ENCODE measurements around the gene FADS3. TPM values are rescaled to one million over a fixed set of nuclear protein-coding genes. Genes with fewer than 3 reads are reported as not detected.
A peak's percentile ranks its signal among the peaks of the same experiment; 100 is the strongest.

The FADS3 gene
- total and polyA plus RNA-seq, 9 of the 15 experiments (the other 6 are each of a cell fraction or from before 2014, with no cell fraction given) = 0.97 to 148 (median 92.7) TPM

DNA sequence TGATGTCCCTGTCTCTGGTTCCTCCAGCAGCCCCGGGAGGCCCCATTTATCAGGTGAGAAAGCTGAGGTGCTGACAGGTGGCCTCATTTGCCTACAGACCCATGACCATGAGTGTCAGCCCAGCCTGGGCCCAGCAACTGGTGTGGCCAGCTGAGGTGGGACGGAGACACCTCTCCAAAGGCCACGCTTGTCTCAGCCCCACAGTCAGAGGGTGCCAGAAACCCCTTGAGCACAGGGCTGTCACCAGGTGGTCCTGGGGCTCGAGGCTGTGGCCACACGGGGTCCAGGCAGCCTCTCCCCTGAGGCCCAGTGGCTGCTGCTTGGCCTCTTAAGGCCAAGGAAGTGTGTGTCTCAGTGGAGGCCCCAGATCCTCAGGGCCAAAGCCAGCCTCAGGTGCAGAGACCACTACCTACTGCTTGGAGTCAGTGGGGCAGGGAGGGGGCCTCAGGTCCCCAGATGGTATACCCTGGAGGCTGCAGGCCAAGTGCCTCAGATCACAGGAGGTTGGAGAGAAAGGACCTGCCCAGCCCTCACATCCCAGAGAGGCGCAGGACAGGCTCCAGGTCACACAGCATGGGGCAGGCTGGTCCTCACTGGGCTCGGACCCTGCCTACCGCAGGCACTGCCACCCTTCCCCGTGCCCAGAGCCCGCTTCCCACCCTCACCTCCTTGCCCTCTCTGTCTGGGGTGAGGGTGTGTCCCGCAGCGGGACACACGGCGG, 14.6 kb upstream of the FADS3 start:
- no TSS peak for BruUV-seq (replicated peaks)
- H3K4me1 ChIP-seq (replicated peaks in 1 of 2; ENCODE audit: control insufficient read depth in 2 of 2, insufficient read depth in 2 of 2, low read length in 2 of 2) = peaks cover 14 to 51% of the 10 kb centered on the region in 2 experiments
- H3K27me3 ChIP-seq (ENCODE audit: control insufficient read depth in 2 of 2, insufficient read depth in 2 of 2, low read length in 2 of 2) = no peaks in the 10 kb centered on the region
- H2AFZ ChIP-seq (ENCODE audit: low read depth, low read length) = no peak overlapping the region
- H3K9me1 ChIP-seq (ENCODE audit: control insufficient read depth, insufficient read depth, low read length) = peaks cover 10% of the 10 kb centered on the region
- ATAC-seq (no peak), DNase-seq (ENCODE audit: extremely low read depth in 1 of 4, low spot score in 3 of 4) (no peak), FAIRE-seq (no peak)
- intact Hi-C loops (cut with micrococcal nuclease) (no loop called here), in situ Hi-C loops (cut with MboI) (no loop called here)
- peak overlapping the region in 1 of 2 experiments; percentile 66; a peak in 2 of 4 replicates for H3K9ac ChIP-seq (ENCODE audit: insufficient read depth in 1 of 2, low read depth in 2 of 2, low read length in 2 of 2)
- H3K79me2 ChIP-seq (ENCODE audit: control insufficient read depth, insufficient read depth, low read length) = peaks cover 26% of the 10 kb centered on the region
- POLR2A ChIA-PET = interaction anchor here (0.6 to 10.7 kb wide), 4 partner anchors 60 to 123 kb away, joined by 3 to 109 read pairs (median 4); partner anchors contain the start of gene FTH1
- H3K4me3 ChIP-seq = no peak overlapping the region
- H3K4me2 ChIP-seq (ENCODE audit: insufficient read depth, low read length) = no peak overlapping the region
- TF ChIP-seq POLR2G (IDR thresholded peaks at IDR 0.05; ENCODE audit: low read depth, low read length) = 0 out of 2 replicates have a peak, but pooled peaks have one; percentile 19
- no peak for TF ChIP-seq CREB1 (IDR thresholded peaks at IDR 0.05)
- TF ChIP-seq CREB1 (CRISPR knock-in tag; IDR thresholded peaks at IDR 0.05) = no peak
- no peak for TF ChIP-seq NONO (IDR thresholded peaks at IDR 0.05; ENCODE audit: low read depth in 2 of 2, low read length in 1 of 2)
- TF ChIP-seq MEIS2 (IDR thresholded peaks at IDR 0.05; ENCODE audit: partially characterized antibody) = peak; percentile 27
- H3K9me3 ChIP-seq (replicated peaks; ENCODE audit: control insufficient read depth, insufficient read depth, low read depth, low read length) = no peaks in the 10 kb centered on the region
- H3K27ac ChIP-seq (ENCODE audit: extremely low read depth, low read depth, low read length) = no peak overlapping the region
- 87% methylated on average over 11 of the region's 14 CpGs for WGBS (ENCODE audit: insufficient coverage, low coverage, missing lambda C conversion rate)
- H3K36me3 ChIP-seq (ENCODE audit: control insufficient read depth, insufficient read depth, low read length) = peaks cover 69% of the 10 kb centered on the region; the same call in 2 of the 3 replicates
- CTCF ChIA-PET (ENCODE audit: low intra/inter-chr PET ratio) = no interaction called here
- peaks cover 13% of the 10 kb centered on the region; the same call in 1 of the 2 replicates for H4K20me1 ChIP-seq (replicated peaks; ENCODE audit: control insufficient read depth, insufficient read depth, low read length)

Measured in K562 (cell line).